ENCODE data around the gene TEKT1. TPM values are rescaled to one million over a fixed set of nuclear protein-coding genes. Genes with fewer than 3 reads are reported as not detected.
A peak's percentile ranks its signal among the peaks of the same experiment; 100 is the strongest.
"Not testable (repeated sequence)": the region's sequence is repeated elsewhere in the genome, so short reads cannot be mapped to it uniquely, and the experiment has no call there.

TEKT1 gene
- total RNA-seq (2014; rRNA removed; shearing (Covaris generic)) (not detected in 2 replicates), polyA plus RNA-seq (2016; fragmentation: Nextera tagmentation; extraction: Ambion mirVana) (not detected in 2 replicates)
- long read RNA-seq: 0 reads

DNA sequence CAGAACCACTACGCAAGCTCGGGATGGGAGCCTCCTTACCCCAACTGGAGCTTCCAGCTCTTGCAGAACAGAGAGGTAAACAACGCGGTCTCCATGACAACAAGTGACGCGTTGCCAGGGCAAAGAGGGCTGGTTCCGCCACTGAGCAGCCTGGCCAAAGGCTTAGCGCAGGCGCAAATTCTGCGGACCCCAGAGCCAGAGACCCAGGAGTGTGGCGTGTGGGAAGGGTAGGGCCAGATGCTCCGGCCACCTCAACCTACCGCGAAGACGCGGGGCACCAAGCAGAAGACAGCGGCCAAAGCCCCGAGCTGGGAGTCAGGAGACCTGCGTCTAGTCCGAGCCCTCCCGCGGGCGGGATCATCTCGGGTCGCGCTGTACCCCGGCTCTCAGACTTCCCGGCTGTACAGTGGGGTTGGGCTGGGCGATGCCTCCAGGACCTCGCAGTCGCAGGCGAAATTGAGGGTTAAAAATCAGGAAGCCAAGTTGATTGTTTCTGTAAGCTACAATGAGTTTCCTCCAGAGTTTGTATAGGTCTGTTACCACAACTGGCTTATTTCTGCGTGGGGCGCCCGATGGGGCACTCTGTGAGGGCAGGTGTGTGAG is at the start of gene TEKT1:
Gene TEKT1, minus strand, starts transcription at position 69 of the 603 bp plus-strand sequence. CDS start 1,353 bp downstream, outside the sequence.
- Histone ChIP-seq H3K27me3 (ENCODE audit: insufficient read depth) (peaks cover 28% of the 10 kb centered on the region), H2AFZ (peak within 1 kb of the TSS; percentile 97), H3K79me2 (replicated peaks; ENCODE audit: insufficient read depth) (no peaks in the 10 kb centered on the region), H3F3A (replicated peaks; ENCODE audit: low read depth) (no peaks in the 10 kb centered on the region), H3K9me2 (ENCODE audit: insufficient read depth) (no peaks in the 10 kb centered on the region), H3K4me1 (ENCODE audit: insufficient read depth) (no peaks in the 10 kb centered on the region), H3K4me2 (peak within 1 kb of the TSS; percentile 78), H4K20me1 (replicated peaks; ENCODE audit: insufficient read depth) (no peaks in the 10 kb centered on the region), H3K36me3 (ENCODE audit: insufficient read depth) (no peaks in the 10 kb centered on the region), H3K27ac (ENCODE audit: low read depth) (no peak within 1 kb of the TSS), H3K4me3 (peak within 1 kb of the TSS; percentile 59)
- H3K36me3 Mint-ChIP-seq (ENCODE audit: low read depth): no peaks in the 10 kb centered on the region
- H3K4me1 Mint-ChIP-seq: peaks cover 2% of the 10 kb centered on the region; the same call in 1 of the 3 replicates
- H3K27me3 Mint-ChIP-seq (ENCODE audit: insufficient read depth, low read depth, poor library complexity): peaks cover 20% of the 10 kb centered on the region
- DNase-seq (ENCODE audit: low spot score) (peak; percentile 97), ATAC-seq (peak; percentile 99)
- H3K27ac Mint-ChIP-seq: no peak within 1 kb of the TSS
- no peak for TF ChIP-seq ZNF114 (CRISPR knock-in tag; IDR thresholded peaks at IDR 0.05)
- peak; percentile 75 for TF ChIP-seq CREB1 (CRISPR knock-in tag; IDR thresholded peaks at IDR 0.05; ENCODE audit: low read depth)
- H3K4me3 Mint-ChIP-seq: peak within 1 kb of the TSS; percentile 81
- no peaks in the 10 kb centered on the region for H3K9me3 Mint-ChIP-seq

DNA sequence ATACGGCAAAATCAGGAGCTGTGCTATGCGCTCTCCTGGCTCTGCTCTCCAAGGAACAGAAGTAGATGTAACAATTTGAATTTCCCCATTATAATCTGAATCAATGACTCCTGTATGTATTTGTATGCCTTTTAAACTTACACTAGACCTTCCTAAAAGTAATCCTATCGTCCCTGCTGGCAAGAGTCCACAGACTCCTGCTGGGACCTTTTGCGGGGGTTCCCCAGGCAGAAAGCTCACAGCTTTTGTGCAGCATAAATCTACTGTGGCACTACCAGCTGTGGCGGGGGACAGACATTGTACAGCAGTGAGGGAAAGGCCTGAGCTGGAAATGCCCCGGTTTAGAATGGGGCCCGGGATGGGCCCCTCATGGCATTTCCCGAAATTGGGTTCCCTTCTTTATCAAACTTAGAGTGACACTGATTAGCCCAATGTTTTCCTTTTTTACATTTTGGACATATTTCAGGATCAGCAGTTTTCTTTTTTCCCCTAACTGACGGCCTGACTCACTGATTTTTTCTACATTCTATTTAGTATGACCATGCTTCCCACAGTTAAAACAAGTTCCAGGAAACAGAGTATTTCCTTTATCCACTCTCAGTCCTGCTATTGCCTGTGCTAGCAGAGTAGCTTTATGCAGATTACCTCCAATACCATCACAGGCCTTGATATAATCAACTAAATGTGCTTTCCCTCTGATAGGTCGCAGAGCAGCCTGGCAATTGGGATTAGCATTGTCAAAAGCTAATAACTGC is 47.9 kb upstream of the TEKT1 start:
- not testable (repeated sequence) for H3K4me1 Mint-ChIP-seq; H4K20me1 ChIP-seq (replicated peaks; ENCODE audit: insufficient read depth); ATAC-seq; H3K27ac ChIP-seq (ENCODE audit: low read depth); H3F3A ChIP-seq (replicated peaks; ENCODE audit: low read depth); DNase-seq (ENCODE audit: low spot score); H3K4me1 ChIP-seq (ENCODE audit: insufficient read depth); H3K36me3 ChIP-seq (ENCODE audit: insufficient read depth); H3K9me2 ChIP-seq (ENCODE audit: insufficient read depth); H2AFZ ChIP-seq; H3K4me3 ChIP-seq; H3K4me3 Mint-ChIP-seq; H3K27me3 ChIP-seq (ENCODE audit: insufficient read depth); H3K27me3 Mint-ChIP-seq (ENCODE audit: insufficient read depth, low read depth, poor library complexity); H3K4me2 ChIP-seq
- H3K36me3 Mint-ChIP-seq (ENCODE audit: low read depth): peaks cover 38% of the 10 kb centered on the region
- H3K27ac Mint-ChIP-seq: peak overlapping the region; percentile 29; the same call in 1 of the 2 replicates
- H3K79me2 ChIP-seq (replicated peaks; ENCODE audit: insufficient read depth): peaks cover 25% of the 10 kb centered on the region
- H3K9me3 Mint-ChIP-seq: peaks cover 33% of the 10 kb centered on the region

DNA sequence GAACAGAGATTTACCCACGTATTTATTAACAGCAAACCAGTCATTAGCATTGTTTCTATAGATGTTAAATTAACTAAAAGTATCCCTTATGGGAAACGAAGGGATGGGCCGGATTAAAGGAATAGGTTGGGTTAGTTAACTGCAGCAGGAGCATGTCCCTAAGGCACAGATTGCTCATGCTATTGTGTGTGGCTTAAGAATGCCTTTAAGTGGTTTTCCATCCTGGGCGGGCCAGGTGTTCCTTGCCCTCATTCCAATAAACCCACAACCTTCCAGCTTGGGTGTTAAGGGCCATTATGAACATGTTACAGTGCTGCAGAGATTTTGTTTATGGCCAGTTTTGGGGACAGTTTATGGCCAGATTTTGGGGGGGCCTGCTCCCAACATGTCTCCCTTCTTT is 43.7 kb upstream of the TEKT1 start:
- H3K36me3 Mint-ChIP-seq (ENCODE audit: low read depth): peaks cover 22% of the 10 kb centered on the region; the same call in 2 of the 3 replicates
- not testable (repeated sequence) for H3K79me2 ChIP-seq (replicated peaks; ENCODE audit: insufficient read depth); H3K9me3 Mint-ChIP-seq; H3K4me3 ChIP-seq; H3K9me2 ChIP-seq (ENCODE audit: insufficient read depth); H3K4me3 Mint-ChIP-seq; H3F3A ChIP-seq (replicated peaks; ENCODE audit: low read depth); H3K27me3 ChIP-seq (ENCODE audit: insufficient read depth); H3K4me2 ChIP-seq; H3K27ac ChIP-seq (ENCODE audit: low read depth); H3K4me1 ChIP-seq (ENCODE audit: insufficient read depth); H3K27me3 Mint-ChIP-seq (ENCODE audit: insufficient read depth, low read depth, poor library complexity); DNase-seq (ENCODE audit: low spot score); H4K20me1 ChIP-seq (replicated peaks; ENCODE audit: insufficient read depth); H2AFZ ChIP-seq; ATAC-seq; H3K36me3 ChIP-seq (ENCODE audit: insufficient read depth); H3K27ac Mint-ChIP-seq; H3K4me1 Mint-ChIP-seq

DNA sequence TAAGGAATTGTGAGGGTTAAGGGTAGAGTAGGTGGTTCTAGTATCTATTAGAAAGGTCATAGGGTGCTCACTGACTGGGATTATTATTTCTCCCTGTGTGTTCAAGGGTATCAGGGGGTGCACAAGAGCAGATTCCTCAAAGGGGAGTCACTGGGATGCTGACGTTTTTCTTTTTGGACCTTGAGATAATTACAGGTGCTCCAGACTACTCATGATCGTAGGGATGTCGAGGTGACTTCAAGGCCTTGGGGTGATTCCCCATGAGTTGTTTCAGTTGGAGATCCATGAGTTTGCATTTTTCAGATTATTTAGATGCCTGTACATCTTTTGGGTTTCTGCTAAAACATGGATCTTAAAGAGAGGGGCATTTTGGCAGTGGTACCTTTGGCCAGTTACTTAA is 41.4 kb upstream of the TEKT1 start:
- H3K27ac ChIP-seq (ENCODE audit: low read depth): no peak overlapping the region
- H2AFZ ChIP-seq: no peak overlapping the region
- Mint-ChIP-seq H3K36me3 (ENCODE audit: low read depth) (peaks cover 16% of the 10 kb centered on the region; the same call in 2 of the 3 replicates), H3K9me3 (no peaks in the 10 kb centered on the region; the same call in 2 of the 3 replicates), H3K27ac (no peak overlapping the region), H3K4me3 (no peak overlapping the region), H3K27me3 (ENCODE audit: insufficient read depth, low read depth, poor library complexity) (no peaks in the 10 kb centered on the region), H3K4me1 (no peaks in the 10 kb centered on the region; the same call in 2 of the 3 replicates)
- DNase-seq (ENCODE audit: low spot score) (no peak), ATAC-seq (no peak)
- no peak overlapping the region for H3K4me2 ChIP-seq
- H3K36me3 ChIP-seq (ENCODE audit: insufficient read depth): no peaks in the 10 kb centered on the region
- no peaks in the 10 kb centered on the region for H3F3A ChIP-seq (replicated peaks; ENCODE audit: low read depth)
- H3K9me2 ChIP-seq (ENCODE audit: insufficient read depth): no peaks in the 10 kb centered on the region
- no peak overlapping the region for H3K4me3 ChIP-seq
- H3K27me3 ChIP-seq (ENCODE audit: insufficient read depth): no peaks in the 10 kb centered on the region
- H3K79me2 ChIP-seq (replicated peaks; ENCODE audit: insufficient read depth): no peaks in the 10 kb centered on the region; the same call in 1 of the 2 replicates
- H3K4me1 ChIP-seq (ENCODE audit: insufficient read depth): no peaks in the 10 kb centered on the region
- H4K20me1 ChIP-seq (replicated peaks; ENCODE audit: insufficient read depth): 0 out of 2 replicates have a peak, but pooled peaks cover 7% of the 10 kb centered on the region
- TF ChIP-seq EZH2phosphoT487 (IDR thresholded peaks at IDR 0.05; ENCODE audit: unreplicated experiment): no peak
- no peak for TF ChIP-seq ZNF114 (CRISPR knock-in tag; IDR thresholded peaks at IDR 0.05)
- no peak for TF ChIP-seq NANOG (IDR thresholded peaks at IDR 0.05; ENCODE audit: borderline replicate concordance)
- no peak for TF ChIP-seq CREB1 (CRISPR knock-in tag; IDR thresholded peaks at IDR 0.05; ENCODE audit: low read depth)
- TF ChIP-seq, protein P1, sequence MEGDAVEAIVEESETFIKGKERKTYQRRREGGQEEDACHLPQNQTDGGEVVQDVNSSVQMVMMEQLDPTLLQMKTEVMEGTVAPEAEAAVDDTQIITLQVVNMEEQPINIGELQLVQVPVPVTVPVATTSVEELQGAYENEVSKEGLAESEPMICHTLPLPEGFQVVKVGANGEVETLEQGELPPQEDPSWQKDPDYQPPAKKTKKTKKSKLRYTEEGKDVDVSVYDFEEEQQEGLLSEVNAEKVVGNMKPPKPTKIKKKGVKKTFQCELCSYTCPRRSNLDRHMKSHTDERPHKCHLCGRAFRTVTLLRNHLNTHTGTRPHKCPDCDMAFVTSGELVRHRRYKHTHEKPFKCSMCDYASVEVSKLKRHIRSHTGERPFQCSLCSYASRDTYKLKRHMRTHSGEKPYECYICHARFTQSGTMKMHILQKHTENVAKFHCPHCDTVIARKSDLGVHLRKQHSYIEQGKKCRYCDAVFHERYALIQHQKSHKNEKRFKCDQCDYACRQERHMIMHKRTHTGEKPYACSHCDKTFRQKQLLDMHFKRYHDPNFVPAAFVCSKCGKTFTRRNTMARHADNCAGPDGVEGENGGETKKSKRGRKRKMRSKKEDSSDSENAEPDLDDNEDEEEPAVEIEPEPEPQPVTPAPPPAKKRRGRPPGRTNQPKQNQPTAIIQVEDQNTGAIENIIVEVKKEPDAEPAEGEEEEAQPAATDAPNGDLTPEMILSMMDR (conservative IDR thresholded peaks at IDR 0.05; ENCODE audit: low read depth in 2 of 2): no peak
- TF ChIP-seq EZH2 (IDR thresholded peaks at IDR 0.05; ENCODE audit: low read depth, unreplicated experiment): no peak
- TF ChIP-seq POLR2AphosphoS5 (IDR thresholded peaks at IDR 0.05; ENCODE audit: low read depth): no peak

Data from GM23338 (cell line).